Fibroblast of lung (primary cell): Measurements from ENCODE around the gene ASTN2.

ENCODE experiments used
- EZH2 ChIP-seq: IDR thresholded peaks from 2 replicates; pipeline ENCODE4 v1.5.1; 2012; ENCODE audit warnings: low read length, control low read depth, mild to moderate bottlenecking; ENCODE audit errors: missing control alignments
- TF ChIP-seq, protein P1 (sequence below), 2 donors: IDR thresholded peaks in 1 of 2; conservative IDR thresholded peaks in 1 of 2; 1 replicate in 1 of 2; 2 replicates in 1 of 2; pipeline ENCODE4 v1.5.1; 2011 to 2012; ENCODE audit warnings: low read length in 2 of 2, control low read depth in 1 of 2, inconsistent platforms in 1 of 2, low read depth in 1 of 2, mild to moderate bottlenecking in 1 of 2

- TF ChIP-seq, protein P1, sequence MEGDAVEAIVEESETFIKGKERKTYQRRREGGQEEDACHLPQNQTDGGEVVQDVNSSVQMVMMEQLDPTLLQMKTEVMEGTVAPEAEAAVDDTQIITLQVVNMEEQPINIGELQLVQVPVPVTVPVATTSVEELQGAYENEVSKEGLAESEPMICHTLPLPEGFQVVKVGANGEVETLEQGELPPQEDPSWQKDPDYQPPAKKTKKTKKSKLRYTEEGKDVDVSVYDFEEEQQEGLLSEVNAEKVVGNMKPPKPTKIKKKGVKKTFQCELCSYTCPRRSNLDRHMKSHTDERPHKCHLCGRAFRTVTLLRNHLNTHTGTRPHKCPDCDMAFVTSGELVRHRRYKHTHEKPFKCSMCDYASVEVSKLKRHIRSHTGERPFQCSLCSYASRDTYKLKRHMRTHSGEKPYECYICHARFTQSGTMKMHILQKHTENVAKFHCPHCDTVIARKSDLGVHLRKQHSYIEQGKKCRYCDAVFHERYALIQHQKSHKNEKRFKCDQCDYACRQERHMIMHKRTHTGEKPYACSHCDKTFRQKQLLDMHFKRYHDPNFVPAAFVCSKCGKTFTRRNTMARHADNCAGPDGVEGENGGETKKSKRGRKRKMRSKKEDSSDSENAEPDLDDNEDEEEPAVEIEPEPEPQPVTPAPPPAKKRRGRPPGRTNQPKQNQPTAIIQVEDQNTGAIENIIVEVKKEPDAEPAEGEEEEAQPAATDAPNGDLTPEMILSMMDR (conservative IDR thresholded peaks at IDR 0.05 in 1 of 2, IDR thresholded peaks at IDR 0.05 in 1 of 2; ENCODE audit: low read depth in 1 of 2, low read length in 2 of 2), result no peak
- no peak for TF ChIP-seq EZH2
These were observed 673.6 kb downstream of the ASTN2 start for GRCh38 chr9:116741086-116741740.
